Hepatocyte (in vitro differentiated cells): Measurements from ENCODE around the gene VCAN.

Experiments used
- EZH2 ChIP-seq: fragments of 200-600 bp; sonication (generic); IDR thresholded peaks from 2 replicates; pipeline ENCODE4 v1.6.1; 2016; ENCODE audit warnings: antibody characterized with exemption, mild to moderate bottlenecking, borderline replicate concordance
- TF ChIP-seq, protein P1 (sequence below): fragments of 200-600 bp; sonication (generic); IDR thresholded peaks from 2 replicates; pipeline ENCODE4 v1.5.1; 2016; ENCODE audit warnings: antibody characterized with exemption, mild to moderate bottlenecking; ENCODE audit not compliant: poor library complexity

- TF ChIP-seq, protein P1, sequence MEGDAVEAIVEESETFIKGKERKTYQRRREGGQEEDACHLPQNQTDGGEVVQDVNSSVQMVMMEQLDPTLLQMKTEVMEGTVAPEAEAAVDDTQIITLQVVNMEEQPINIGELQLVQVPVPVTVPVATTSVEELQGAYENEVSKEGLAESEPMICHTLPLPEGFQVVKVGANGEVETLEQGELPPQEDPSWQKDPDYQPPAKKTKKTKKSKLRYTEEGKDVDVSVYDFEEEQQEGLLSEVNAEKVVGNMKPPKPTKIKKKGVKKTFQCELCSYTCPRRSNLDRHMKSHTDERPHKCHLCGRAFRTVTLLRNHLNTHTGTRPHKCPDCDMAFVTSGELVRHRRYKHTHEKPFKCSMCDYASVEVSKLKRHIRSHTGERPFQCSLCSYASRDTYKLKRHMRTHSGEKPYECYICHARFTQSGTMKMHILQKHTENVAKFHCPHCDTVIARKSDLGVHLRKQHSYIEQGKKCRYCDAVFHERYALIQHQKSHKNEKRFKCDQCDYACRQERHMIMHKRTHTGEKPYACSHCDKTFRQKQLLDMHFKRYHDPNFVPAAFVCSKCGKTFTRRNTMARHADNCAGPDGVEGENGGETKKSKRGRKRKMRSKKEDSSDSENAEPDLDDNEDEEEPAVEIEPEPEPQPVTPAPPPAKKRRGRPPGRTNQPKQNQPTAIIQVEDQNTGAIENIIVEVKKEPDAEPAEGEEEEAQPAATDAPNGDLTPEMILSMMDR, result no peak
- no peak for TF ChIP-seq EZH2
Measured at GRCh38 chr5:83443534-83443933, 28.0 kb upstream of the VCAN start.
